HepG2 (cell line): ENCODE data around the gene PLXND1. TPM values are rescaled to one million over a fixed set of nuclear protein-coding genes. Genes with fewer than 3 reads are reported as not detected.

ENCODE experiments used
- ELF4 ChIP-seq: sonication (generic); formaldehyde crosslinking; IDR thresholded peaks from 2 replicates; pipeline ENCODE4 v1.5.0; 2020; ENCODE audit warnings: missing genetic modification reagents, mild to moderate bottlenecking, moderate library complexity, borderline replicate concordance
- HNRNPL ChIP-seq: fragments of 200-400 bp; formaldehyde crosslinking; IDR thresholded peaks from 2 replicates; pipeline ENCODE4 v1.6.1; 2017; ENCODE audit warnings: mild to moderate bottlenecking, low read depth, low read length
- IRF2 ChIP-seq: IDR thresholded peaks from 2 replicates; pipeline ENCODE4 v1.6.1; 2018; ENCODE audit warnings: missing genetic modification reagents, missing compliant biosample characterization
- ISX ChIP-seq: sonication (generic); formaldehyde crosslinking; conservative IDR thresholded peaks from 2 replicates; pipeline ENCODE4 v1.5.0; 2020; ENCODE audit warnings: missing genetic modification reagents
- MAFF ChIP-seq: IDR thresholded peaks from 2 replicates; pipeline ENCODE4 v1.6.1; 2011; ENCODE audit warnings: low read depth, low read length, improper control_type of control experiment
- NFATC3 ChIP-seq: sonication (generic); formaldehyde crosslinking; IDR thresholded peaks from 2 replicates; pipeline ENCODE4 v1.5.1; 2020; ENCODE audit warnings: mild to moderate bottlenecking, missing genetic modification reagents
- NFYC ChIP-seq: IDR thresholded peaks from 2 replicates; pipeline ENCODE4 v1.6.1; 2016; ENCODE audit warnings: missing genetic modification reagents, missing compliant biosample characterization
- SRF ChIP-seq: IDR thresholded peaks from 2 replicates; pipeline ENCODE4 v1.6.1; 2011; ENCODE audit warnings: mild to moderate bottlenecking, low read depth, low read length, moderate library complexity
- ZBTB1 ChIP-seq: sonication (generic); formaldehyde crosslinking; IDR thresholded peaks from 2 replicates; pipeline ENCODE4 v1.4.0; 2020; ENCODE audit warnings: missing genetic modification reagents, borderline replicate concordance
- ZFAT ChIP-seq: sonication (generic); formaldehyde crosslinking; conservative IDR thresholded peaks from 2 replicates; pipeline ENCODE4 v1.8.1; 2023; ENCODE audit warnings: missing genetic modification reagents, inconsistent platforms
- ZNF331 ChIP-seq: sonication (generic); formaldehyde crosslinking; IDR thresholded peaks from 2 replicates; pipeline ENCODE4 v1.4.0; 2020; ENCODE audit warnings: missing genetic modification reagents
- ZNF543 ChIP-seq: sonication (generic); formaldehyde crosslinking; IDR thresholded peaks from 2 replicates; pipeline ENCODE4 v1.4.0; 2020; ENCODE audit warnings: mild to moderate bottlenecking, missing genetic modification reagents
- ZNF556 ChIP-seq: sonication (generic); formaldehyde crosslinking; IDR thresholded peaks from 2 replicates; pipeline ENCODE4 v1.4.0; 2020; ENCODE audit warnings: mild to moderate bottlenecking, missing genetic modification reagents, borderline replicate concordance
- ZSCAN30 ChIP-seq: sonication (generic); formaldehyde crosslinking; IDR thresholded peaks from 2 replicates; pipeline ENCODE4 v1.5.0; 2020; ENCODE audit warnings: mild to moderate bottlenecking, missing genetic modification reagents
- ZSCAN9 ChIP-seq: IDR thresholded peaks from 2 replicates; pipeline ENCODE4 v1.6.1; 2016; ENCODE audit warnings: borderline replicate concordance
- polyA plus RNA-seq, 8 experiments: library from polyadenylated mRNA; depleted of rRNA in 3 of 8; stranded (reverse) in 7 of 8; unstranded in 1 of 8; fragments of >200 nt; fragmentation: Illumina TruSeq in 4 of 8; extraction: Trizol in 4 of 8; gene quantifications; 2 replicates each; pipeline versions ENCODE4 v1.2.1 to v1.2.3, GENCODE V29; 2011 to 2016; ENCODE audit warnings: low read depth in 4 of 8, missing spikeins in 1 of 8, mixed read lengths in 1 of 8; ENCODE audit not compliant: insufficient read depth in 1 of 8
- total RNA-seq, 5 experiments: library from RNA; depleted of rRNA; stranded (reverse); fragments of >200 nt; fragmentation: Illumina TruSeq; extraction: Trizol; gene quantifications; 2 replicates each; pipeline ENCODE4 v1.2.3, GENCODE V29; 2016; ENCODE audit warnings: low read depth in 1 of 5
- TF ChIP-seq, protein P1 (sequence below): sonication (generic); formaldehyde crosslinking; conservative IDR thresholded peaks from 2 replicates; pipeline ENCODE4 v1.5.0; 2020; ENCODE audit warnings: missing genetic modification reagents
- TF ChIP-seq, protein P2 (sequence below): IDR thresholded peaks from 2 replicates; pipeline ENCODE4 v1.6.1; 2016
- TF ChIP-seq, protein P3 (sequence below): sonication (generic); formaldehyde crosslinking; IDR thresholded peaks from 2 replicates; pipeline ENCODE4 v1.4.0; 2020; ENCODE audit warnings: mild to moderate bottlenecking, missing genetic modification reagents
- TF ChIP-seq, protein P4 (sequence below): sonication (generic); formaldehyde crosslinking; IDR thresholded peaks from 2 replicates; pipeline ENCODE4 v1.5.0; 2020; ENCODE audit warnings: mild to moderate bottlenecking, missing genetic modification reagents, borderline replicate concordance
- TF ChIP-seq, protein P5 (sequence below): sonication (generic); formaldehyde crosslinking; IDR thresholded peaks from 2 replicates; pipeline ENCODE4 v1.5.1; 2020; ENCODE audit warnings: mild to moderate bottlenecking, missing genetic modification reagents

Gene PLXND1
- total and polyA plus RNA-seq, 2 of the 13 experiments (the other 11 are each of a cell fraction or from before 2014, with no cell fraction given) = 15.9 to 42.0 TPM

DNA sequence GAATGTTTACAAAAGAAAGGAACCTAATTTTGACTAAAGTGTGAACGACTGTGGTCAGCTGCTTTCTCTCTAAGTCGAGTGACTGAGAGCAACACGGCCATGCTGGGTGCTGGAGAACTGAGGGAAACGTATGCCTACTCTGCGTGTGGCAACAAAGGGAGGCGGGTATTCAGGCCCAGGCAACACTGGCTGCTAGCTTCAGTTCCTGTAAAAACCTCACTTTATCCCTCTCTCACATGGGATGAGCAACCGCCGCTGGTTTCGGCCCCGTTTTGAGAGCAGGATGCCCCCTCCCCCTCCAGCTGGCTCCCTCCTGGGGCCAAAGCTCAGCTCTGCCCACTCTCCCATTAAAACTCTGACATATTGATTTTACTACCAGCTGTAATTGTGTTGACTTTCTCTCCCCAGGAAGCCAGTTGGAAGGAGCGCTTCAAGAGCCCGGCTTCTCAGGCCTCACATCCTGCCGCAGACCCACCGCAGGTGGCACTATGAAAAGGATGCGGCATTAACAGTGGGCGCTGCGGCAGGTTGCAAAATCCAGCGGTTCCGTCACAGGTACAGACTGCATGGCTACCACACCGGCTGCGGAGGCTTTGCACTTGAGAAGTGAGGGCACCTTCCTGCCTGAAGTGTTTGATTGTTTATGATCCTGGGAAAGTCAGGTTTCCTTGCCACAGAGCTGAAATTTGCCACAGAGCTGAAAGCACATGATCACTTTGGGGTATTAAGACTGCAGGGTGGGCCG lies 12.7 kb downstream of the PLXND1 start (continued):
- TF ChIP-seq, protein P1, sequence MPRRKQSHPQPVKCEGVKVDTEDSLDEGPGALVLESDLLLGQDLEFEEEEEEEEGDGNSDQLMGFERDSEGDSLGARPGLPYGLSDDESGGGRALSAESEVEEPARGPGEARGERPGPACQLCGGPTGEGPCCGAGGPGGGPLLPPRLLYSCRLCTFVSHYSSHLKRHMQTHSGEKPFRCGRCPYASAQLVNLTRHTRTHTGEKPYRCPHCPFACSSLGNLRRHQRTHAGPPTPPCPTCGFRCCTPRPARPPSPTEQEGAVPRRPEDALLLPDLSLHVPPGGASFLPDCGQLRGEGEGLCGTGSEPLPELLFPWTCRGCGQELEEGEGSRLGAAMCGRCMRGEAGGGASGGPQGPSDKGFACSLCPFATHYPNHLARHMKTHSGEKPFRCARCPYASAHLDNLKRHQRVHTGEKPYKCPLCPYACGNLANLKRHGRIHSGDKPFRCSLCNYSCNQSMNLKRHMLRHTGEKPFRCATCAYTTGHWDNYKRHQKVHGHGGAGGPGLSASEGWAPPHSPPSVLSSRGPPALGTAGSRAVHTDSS = no peak
- TF ChIP-seq ZSCAN9 (CRISPR knock-in tag) (peak; percentile 56; the same call in 1 of the 2 replicates), ISX (CRISPR knock-in tag) (no peak), HNRNPL (peak; percentile 96), ZSCAN30 (no peak), NFYC (CRISPR knock-in tag) (no peak), ZBTB1 (CRISPR knock-in tag) (no peak), ZFAT (CRISPR knock-in tag) (no peak), MAFF (no peak), ZNF556 (peak; percentile 30; the same call in 1 of the 2 replicates), ZNF331 (CRISPR knock-in tag) (peak; percentile 68; the same call in 1 of the 2 replicates), NFATC3 (CRISPR knock-in tag) (no peak), SRF (no peak), IRF2 (CRISPR knock-in tag) (peak; percentile 90), ZNF543 (CRISPR knock-in tag) (no peak), ELF4 (CRISPR knock-in tag) (no peak)
- TF ChIP-seq, protein P2, sequence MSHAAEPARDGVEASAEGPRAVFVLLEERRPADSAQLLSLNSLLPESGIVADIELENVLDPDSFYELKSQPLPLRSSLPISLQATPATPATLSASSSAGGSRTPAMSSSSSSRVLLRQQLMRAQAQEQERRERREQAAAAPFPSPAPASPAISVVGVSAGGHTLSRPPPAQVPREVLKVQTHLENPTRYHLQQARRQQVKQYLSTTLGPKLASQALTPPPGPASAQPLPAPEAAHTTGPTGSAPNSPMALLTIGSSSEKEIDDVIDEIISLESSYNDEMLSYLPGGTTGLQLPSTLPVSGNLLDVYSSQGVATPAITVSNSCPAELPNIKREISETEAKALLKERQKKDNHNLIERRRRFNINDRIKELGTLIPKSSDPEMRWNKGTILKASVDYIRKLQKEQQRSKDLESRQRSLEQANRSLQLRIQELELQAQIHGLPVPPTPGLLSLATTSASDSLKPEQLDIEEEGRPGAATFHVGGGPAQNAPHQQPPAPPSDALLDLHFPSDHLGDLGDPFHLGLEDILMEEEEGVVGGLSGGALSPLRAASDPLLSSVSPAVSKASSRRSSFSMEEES (CRISPR knock-in tag) = peak; percentile 55; the same call in 1 of the 2 replicates
- TF ChIP-seq, protein P3, sequence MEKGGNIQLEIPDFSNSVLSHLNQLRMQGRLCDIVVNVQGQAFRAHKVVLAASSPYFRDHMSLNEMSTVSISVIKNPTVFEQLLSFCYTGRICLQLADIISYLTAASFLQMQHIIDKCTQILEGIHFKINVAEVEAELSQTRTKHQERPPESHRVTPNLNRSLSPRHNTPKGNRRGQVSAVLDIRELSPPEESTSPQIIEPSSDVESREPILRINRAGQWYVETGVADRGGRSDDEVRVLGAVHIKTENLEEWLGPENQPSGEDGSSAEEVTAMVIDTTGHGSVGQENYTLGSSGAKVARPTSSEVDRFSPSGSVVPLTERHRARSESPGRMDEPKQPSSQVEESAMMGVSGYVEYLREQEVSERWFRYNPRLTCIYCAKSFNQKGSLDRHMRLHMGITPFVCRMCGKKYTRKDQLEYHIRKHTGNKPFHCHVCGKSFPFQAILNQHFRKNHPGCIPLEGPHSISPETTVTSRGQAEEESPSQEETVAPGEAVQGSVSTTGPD (CRISPR knock-in tag) = 0 out of 2 replicates have a peak, but pooled peaks have one; percentile 24
- TF ChIP-seq, protein P4, sequence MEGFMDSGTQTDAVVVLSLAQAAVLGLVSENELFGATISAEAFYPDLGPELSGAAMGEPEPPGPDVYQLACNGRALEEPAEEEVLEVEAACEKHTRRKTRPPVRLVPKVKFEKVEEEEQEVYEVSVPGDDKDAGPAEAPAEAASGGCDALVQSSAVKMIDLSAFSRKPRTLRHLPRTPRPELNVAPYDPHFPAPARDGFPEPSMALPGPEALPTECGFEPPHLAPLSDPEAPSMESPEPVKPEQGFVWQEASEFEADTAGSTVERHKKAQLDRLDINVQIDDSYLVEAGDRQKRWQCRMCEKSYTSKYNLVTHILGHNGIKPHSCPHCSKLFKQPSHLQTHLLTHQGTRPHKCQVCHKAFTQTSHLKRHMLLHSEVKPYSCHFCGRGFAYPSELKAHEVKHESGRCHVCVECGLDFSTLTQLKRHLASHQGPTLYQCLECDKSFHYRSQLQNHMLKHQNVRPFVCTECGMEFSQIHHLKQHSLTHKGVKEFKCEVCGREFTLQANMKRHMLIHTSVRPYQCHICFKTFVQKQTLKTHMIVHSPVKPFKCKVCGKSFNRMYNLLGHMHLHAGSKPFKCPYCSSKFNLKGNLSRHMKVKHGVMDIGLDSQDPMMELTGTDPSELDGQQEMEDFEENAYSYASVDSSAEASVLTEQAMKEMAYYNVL = no peak; the same call in 1 of the 2 replicates
- TF ChIP-seq, protein P5, sequence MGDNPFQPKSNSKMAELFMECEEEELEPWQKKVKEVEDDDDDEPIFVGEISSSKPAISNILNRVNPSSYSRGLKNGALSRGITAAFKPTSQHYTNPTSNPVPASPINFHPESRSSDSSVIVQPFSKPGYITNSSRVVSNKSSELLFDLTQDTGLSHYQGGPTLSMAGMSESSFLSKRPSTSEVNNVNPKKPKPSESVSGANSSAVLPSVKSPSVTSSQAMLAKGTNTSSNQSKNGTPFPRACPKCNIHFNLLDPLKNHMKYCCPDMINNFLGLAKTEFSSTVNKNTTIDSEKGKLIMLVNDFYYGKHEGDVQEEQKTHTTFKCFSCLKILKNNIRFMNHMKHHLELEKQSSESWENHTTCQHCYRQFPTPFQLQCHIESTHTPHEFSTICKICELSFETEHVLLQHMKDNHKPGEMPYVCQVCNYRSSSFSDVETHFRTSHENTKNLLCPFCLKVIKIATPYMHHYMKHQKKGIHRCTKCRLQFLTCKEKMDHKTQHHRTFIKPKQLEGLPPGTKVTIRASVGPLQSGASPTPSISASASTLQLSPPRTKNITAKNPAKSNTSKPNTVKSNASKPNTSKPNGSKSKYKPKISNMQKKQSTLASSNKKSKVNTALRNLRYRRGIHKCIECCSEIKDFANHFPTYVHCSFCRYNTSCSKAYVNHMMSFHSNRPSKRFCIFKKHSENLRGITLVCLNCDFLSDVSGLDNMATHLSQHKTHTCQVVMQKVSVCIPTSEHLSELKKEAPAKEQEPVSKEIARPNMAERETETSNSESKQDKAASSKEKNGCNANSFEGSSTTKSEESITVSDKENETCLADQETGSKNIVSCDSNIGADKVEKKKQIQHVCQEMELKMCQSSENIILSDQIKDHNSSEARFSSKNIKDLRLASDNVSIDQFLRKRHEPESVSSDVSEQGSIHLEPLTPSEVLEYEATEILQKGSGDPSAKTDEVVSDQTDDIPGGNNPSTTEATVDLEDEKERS (CRISPR knock-in tag) = no peak
